H9 (cell line): ENCODE measurements around the gene UNC13D. TPM values are rescaled to one million over a fixed set of nuclear protein-coding genes. Genes with fewer than 3 reads are reported as not detected.

Experiments used
- DNase-seq: peaks from one replicate; pipeline ENCODE4 v3.0.0-alpha.2; 2017
- H2AFZ ChIP-seq: one replicate; pipeline ENCODE4 v1.6.1; 2013; ENCODE audit warnings: mild to moderate bottlenecking, low read length, control low read depth, moderate library complexity
- H2AK5ac ChIP-seq: 2 replicates; pipeline ENCODE4 v1.6.1; 2013; ENCODE audit warnings: low read length, control low read depth, mixed read lengths; ENCODE audit not compliant: insufficient read length
- H2BK120ac ChIP-seq: one replicate; pipeline ENCODE4 v1.6.1; 2013; ENCODE audit warnings: low read depth, mild to moderate bottlenecking, low read length, control low read depth, inconsistent platforms; ENCODE audit not compliant: poor library complexity, severe bottlenecking
- H2BK12ac ChIP-seq: 2 replicates; pipeline ENCODE4 v1.6.1; 2013; ENCODE audit warnings: low read length, control low read depth, mixed read lengths, low read depth; ENCODE audit not compliant: insufficient read length
- H2BK15ac ChIP-seq: 2 replicates; pipeline ENCODE4 v1.6.1; 2013; ENCODE audit warnings: low read depth, low read length, control low read depth
- H2BK20ac ChIP-seq: one replicate; pipeline ENCODE4 v1.6.1; 2013; ENCODE audit warnings: low read depth, mild to moderate bottlenecking, low read length, control low read depth, inconsistent platforms; ENCODE audit not compliant: poor library complexity, severe bottlenecking
- H2BK5ac ChIP-seq: 2 replicates; pipeline ENCODE4 v1.6.1; 2013; ENCODE audit warnings: low read length, control low read depth, mixed read lengths; ENCODE audit not compliant: insufficient read length
- H3K14ac ChIP-seq: 2 replicates; pipeline ENCODE4 v1.6.1; 2013; ENCODE audit warnings: low read length, control low read depth; ENCODE audit not compliant: insufficient read depth
- H3K18ac ChIP-seq: 2 replicates; pipeline ENCODE4 v1.6.1; 2013; ENCODE audit warnings: low read depth, mild to moderate bottlenecking, mixed read lengths, low read length, control low read depth; ENCODE audit not compliant: insufficient read length
- H3K23ac ChIP-seq: 2 replicates; pipeline ENCODE4 v1.6.1; 2013; ENCODE audit warnings: low read length, control low read depth, mixed read lengths, low read depth; ENCODE audit not compliant: insufficient read length
- H3K23me2 ChIP-seq: 2 replicates; pipeline ENCODE4 v1.6.1; 2013; ENCODE audit warnings: low read depth, mild to moderate bottlenecking, mixed read lengths, low read length, control low read depth; ENCODE audit not compliant: insufficient read length, poor library complexity, severe bottlenecking
- H3K27ac ChIP-seq: 2 replicates; pipeline ENCODE4 v1.5.1; 2013; ENCODE audit warnings: low read length, control low read depth, mixed read lengths, low read depth; ENCODE audit not compliant: insufficient read length
- H3K27me3 ChIP-seq: 2 replicates; pipeline ENCODE4 v1.6.1; 2013; ENCODE audit warnings: low read length, control low read depth, inconsistent platforms; ENCODE audit not compliant: insufficient read depth
- H3K4ac ChIP-seq: 2 replicates; pipeline ENCODE4 v1.6.1; 2013; ENCODE audit warnings: low read depth, mild to moderate bottlenecking, control low read depth, inconsistent platforms, low read length, moderate library complexity
- H3K4me1 ChIP-seq: 2 replicates; pipeline ENCODE4 v1.6.1; 2013; ENCODE audit warnings: low read length, control low read depth, inconsistent platforms; ENCODE audit not compliant: insufficient read depth
- H3K4me2 ChIP-seq: 2 replicates; pipeline ENCODE4 v1.6.1; 2013; ENCODE audit warnings: low read length, control low read depth, mixed read lengths; ENCODE audit not compliant: insufficient read length, insufficient read depth
- H3K56ac ChIP-seq: 2 replicates; pipeline ENCODE4 v1.6.1; 2013; ENCODE audit warnings: low read depth, mild to moderate bottlenecking, mixed read lengths, low read length, control low read depth; ENCODE audit not compliant: insufficient read length
- H3K79me1 ChIP-seq: 2 replicates; pipeline ENCODE4 v1.6.1; 2013; ENCODE audit warnings: low read depth, mild to moderate bottlenecking, moderate library complexity, low read length, control low read depth, inconsistent platforms; ENCODE audit not compliant: insufficient read depth, poor library complexity, severe bottlenecking
- H3K79me2 ChIP-seq: 2 replicates; pipeline ENCODE4 v1.6.1; 2013; ENCODE audit warnings: low read length, control low read depth, inconsistent platforms; ENCODE audit not compliant: insufficient read depth
- H3K9ac ChIP-seq: 2 replicates; pipeline ENCODE4 v1.6.1; 2013; ENCODE audit warnings: low read length, control low read depth, mixed read lengths; ENCODE audit not compliant: insufficient read length; ENCODE audit errors: extremely low read depth
- H3K9me3 ChIP-seq: one replicate; pipeline ENCODE4 v1.6.1; 2013; ENCODE audit warnings: low read depth, low read length, inconsistent platforms; ENCODE audit not compliant: control insufficient read depth
- H3T11ph ChIP-seq: one replicate; pipeline ENCODE4 v1.6.1; 2013; ENCODE audit warnings: mild to moderate bottlenecking, low read length, control low read depth, inconsistent platforms
- H4K20me1 ChIP-seq: one replicate; pipeline ENCODE4 v1.6.1; 2013; ENCODE audit not compliant: control insufficient read depth, insufficient read length, insufficient read depth
- H4K5ac ChIP-seq: 2 replicates; pipeline ENCODE4 v1.6.1; 2013; ENCODE audit warnings: low read depth, mild to moderate bottlenecking, mixed read lengths, low read length, control low read depth; ENCODE audit not compliant: insufficient read length
- H4K8ac ChIP-seq: replicated peaks from 2 replicates; pipeline ENCODE4 v1.6.1; 2013; ENCODE audit warnings: low read length, control low read depth, mixed read lengths, low read depth; ENCODE audit not compliant: insufficient read length
- H4K91ac ChIP-seq: 2 replicates; pipeline ENCODE4 v1.6.1; 2013; ENCODE audit warnings: low read depth, mild to moderate bottlenecking, moderate library complexity, mixed read lengths, low read length, control low read depth; ENCODE audit not compliant: insufficient read length
- H3K27ac Mint-ChIP-seq, 3 experiments: 2 replicates in 2 of 3; 3 replicates in 1 of 3; pipeline ENCODE4 v1.8.0; 2020 to 2021; ENCODE audit warnings: mixed read lengths in 3 of 3, mild to moderate bottlenecking in 1 of 3, moderate library complexity in 1 of 3
- H3K27me3 Mint-ChIP-seq: 2 replicates; pipeline ENCODE4 v1.8.0; 2021; ENCODE audit warnings: low read depth, mild to moderate bottlenecking, moderate library complexity, mixed read lengths
- H3K36me3 Mint-ChIP-seq, 3 experiments: 2 replicates in 2 of 3; 3 replicates in 1 of 3; pipeline ENCODE4 v1.8.0; 2020 to 2021; ENCODE audit warnings: low read depth in 3 of 3, mixed read lengths in 3 of 3; ENCODE audit not compliant: insufficient read depth in 1 of 3
- H3K4me1 Mint-ChIP-seq, 2 experiments: 2 replicates each; pipeline ENCODE4 v1.8.0; 2020; ENCODE audit warnings: mixed read lengths in 2 of 2
- H3K4me3 Mint-ChIP-seq, 2 experiments: 2 replicates in 1 of 2; 3 replicates in 1 of 2; pipeline ENCODE4 v1.8.0; 2020 to 2021; ENCODE audit warnings: mild to moderate bottlenecking in 2 of 2, mixed read lengths in 2 of 2, moderate library complexity in 1 of 2
- H3K9me3 Mint-ChIP-seq, 2 experiments: 2 replicates in 1 of 2; 3 replicates in 1 of 2; pipeline ENCODE4 v1.8.0; 2020; ENCODE audit warnings: mild to moderate bottlenecking in 2 of 2, mixed read lengths in 2 of 2, moderate library complexity in 1 of 2
- CTCF ChIP-seq: fragments of 200-600 bp; sonication (generic); conservative IDR thresholded peaks from 3 replicates; pipeline ENCODE4 v1.8.0; 2021; ENCODE audit warnings: antibody characterized with exemption, mild to moderate bottlenecking
- WGBS: extraction: QIAGEN DNeasy Blood & Tissue Kit; methylation state at CpG from one replicate; pipeline ENCODE4 v1.1.7; 2013; ENCODE audit warnings: missing lambda C conversion rate, low lambda C conversion rate, mixed read lengths; ENCODE audit not compliant: insufficient read length; ENCODE audit errors: extremely low coverage; 5-methylcytosine and 5-hydroxymethylcytosine counted together
- total RNA-seq: library from RNA; stranded (reverse); gene quantifications from 2 replicates; pipeline ENCODE4 v1.2.1, GENCODE V29; 2021

Gene UNC13D
- total RNA-seq, 1 experiment from 2014 or later = 6.3 TPM

- no peaks in the 10 kb centered on the region for H3K79me2 ChIP-seq
- no peak overlapping the region for H2BK15ac ChIP-seq
- H3K9ac ChIP-seq = no peak overlapping the region
- no peak overlapping the region for H3K14ac ChIP-seq
- no peak overlapping the region for H2BK20ac ChIP-seq
- no peaks in the 10 kb centered on the region for H3K79me1 ChIP-seq
- Mint-ChIP-seq H3K4me1 (peaks cover 5 to 18% of the 10 kb centered on the region in 2 experiments; a peak in 3 of 4 replicates), H3K36me3 (peaks cover 24 to 58% (median 56%) of the 10 kb centered on the region in 3 experiments), H3K4me3 (no peak overlapping the region; a peak in 1 of 5 replicates), H3K27me3 (no peaks in the 10 kb centered on the region), H3K27ac (peak overlapping the region; percentile 71 to 93 (median 91); a peak in 5 of 7 replicates), H3K9me3 (no peaks in the 10 kb centered on the region)
- H3K4me1 ChIP-seq = no peaks in the 10 kb centered on the region
- no peak overlapping the region for H2AK5ac ChIP-seq
- no peak overlapping the region for H3K4me2 ChIP-seq
- H4K8ac ChIP-seq = no peak overlapping the region
- peaks cover 2% of the 10 kb centered on the region for H4K20me1 ChIP-seq
- H3K27ac ChIP-seq = no peak overlapping the region
- H3K23me2 ChIP-seq = no peaks in the 10 kb centered on the region
- H3K18ac ChIP-seq = no peak overlapping the region
- no peak overlapping the region for H4K5ac ChIP-seq
- TF ChIP-seq CTCF = peak; percentile 81
- H3K9me3 ChIP-seq = no peaks in the 10 kb centered on the region
- WGBS = no CpG with 5 or more reads among the region's 16 CpGs
- H2BK12ac ChIP-seq = no peak overlapping the region
- no peak overlapping the region for H2AFZ ChIP-seq
- H2BK5ac ChIP-seq = no peak overlapping the region
- H3K23ac ChIP-seq = no peak overlapping the region
- no peak overlapping the region for H2BK120ac ChIP-seq
- no peak overlapping the region for H4K91ac ChIP-seq
- no peak overlapping the region for H3T11ph ChIP-seq
- no peak overlapping the region for H3K56ac ChIP-seq
- peak; percentile 90 for DNase-seq
- H3K27me3 ChIP-seq = no peaks in the 10 kb centered on the region
- no peak overlapping the region for H3K4ac ChIP-seq
Measured at GRCh38 chr17:75848523-75849278, 4.5 kb upstream of the UNC13D start.
